Esophagus squamous epithelium (tissue), 4 donors: ENCODE data around the gene LTBP1.

Experiments
- CTCF ChIP-seq, 6 experiments: fragments of 450-650 bp in 4 of 6; fragments of 200-600 bp in 2 of 6; sonication (generic) in 2 of 6; IDR thresholded peaks; one replicate each; pipeline ENCODE4 v1.5.1; 2016 to 2019; ENCODE audit warnings: antibody characterized with exemption in 6 of 6, mild to moderate bottlenecking in 4 of 6, moderate library complexity in 4 of 6
- POLR2A ChIP-seq, 4 donors: fragments of 450-650 bp; IDR thresholded peaks; one replicate each; pipeline ENCODE4 v1.6.1; 2017; ENCODE audit warnings: antibody characterized with exemption in 4 of 4, mild to moderate bottlenecking in 4 of 4, moderate library complexity in 3 of 4

DNA sequence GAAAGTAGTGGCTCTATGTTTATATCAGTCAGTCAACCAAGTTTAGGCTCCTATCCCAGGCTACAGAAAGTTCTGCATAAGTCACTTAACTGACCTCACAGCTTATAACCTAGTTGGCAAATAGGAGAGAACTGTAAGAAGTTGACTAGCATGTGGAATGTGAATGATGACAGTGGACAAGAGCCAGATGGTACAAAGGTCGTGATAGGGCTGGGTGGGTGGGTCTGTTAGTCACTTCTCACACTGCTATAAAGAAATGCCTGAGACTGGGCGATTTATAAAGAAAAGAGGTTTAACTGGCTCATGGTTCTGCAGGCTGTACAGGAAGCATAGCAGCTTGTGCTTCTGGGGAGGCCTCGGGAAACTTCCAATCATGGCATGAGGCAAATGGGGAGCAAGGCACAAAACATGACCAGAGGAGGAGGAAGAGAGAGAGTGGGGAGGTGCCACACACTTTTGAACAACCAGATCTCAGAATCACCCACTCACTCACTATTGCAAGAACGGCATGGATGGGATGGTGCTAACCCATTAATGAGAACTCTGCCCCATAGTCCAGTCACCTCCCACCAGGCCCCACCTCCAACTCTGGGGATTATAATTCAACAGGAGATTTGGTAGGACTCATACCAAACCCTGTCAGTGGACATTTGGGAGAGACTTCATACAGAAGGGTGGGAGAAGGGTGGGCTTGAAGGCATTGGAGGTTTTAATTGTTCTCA is 68.8 kb downstream of the LTBP1 start:
- no peak for TF ChIP-seq CTCF (IDR thresholded peaks at IDR 0.05)
- no peak for TF ChIP-seq POLR2A (IDR thresholded peaks at IDR 0.05)
